HG03460 (cell line): ENCODE results near the gene HELZ2.
"Not testable (repeated sequence)": the region's sequence is repeated elsewhere in the genome, so short reads cannot be mapped to it uniquely, and the experiment has no call there.

Experiments used
- ATAC-seq: cut with Tn5 transposase; IDR thresholded peaks from one replicate; pipeline ENCODE4 v1.9.1; 2021; ENCODE audit not compliant: unreplicated experiment

The HELZ2 gene, protein sequence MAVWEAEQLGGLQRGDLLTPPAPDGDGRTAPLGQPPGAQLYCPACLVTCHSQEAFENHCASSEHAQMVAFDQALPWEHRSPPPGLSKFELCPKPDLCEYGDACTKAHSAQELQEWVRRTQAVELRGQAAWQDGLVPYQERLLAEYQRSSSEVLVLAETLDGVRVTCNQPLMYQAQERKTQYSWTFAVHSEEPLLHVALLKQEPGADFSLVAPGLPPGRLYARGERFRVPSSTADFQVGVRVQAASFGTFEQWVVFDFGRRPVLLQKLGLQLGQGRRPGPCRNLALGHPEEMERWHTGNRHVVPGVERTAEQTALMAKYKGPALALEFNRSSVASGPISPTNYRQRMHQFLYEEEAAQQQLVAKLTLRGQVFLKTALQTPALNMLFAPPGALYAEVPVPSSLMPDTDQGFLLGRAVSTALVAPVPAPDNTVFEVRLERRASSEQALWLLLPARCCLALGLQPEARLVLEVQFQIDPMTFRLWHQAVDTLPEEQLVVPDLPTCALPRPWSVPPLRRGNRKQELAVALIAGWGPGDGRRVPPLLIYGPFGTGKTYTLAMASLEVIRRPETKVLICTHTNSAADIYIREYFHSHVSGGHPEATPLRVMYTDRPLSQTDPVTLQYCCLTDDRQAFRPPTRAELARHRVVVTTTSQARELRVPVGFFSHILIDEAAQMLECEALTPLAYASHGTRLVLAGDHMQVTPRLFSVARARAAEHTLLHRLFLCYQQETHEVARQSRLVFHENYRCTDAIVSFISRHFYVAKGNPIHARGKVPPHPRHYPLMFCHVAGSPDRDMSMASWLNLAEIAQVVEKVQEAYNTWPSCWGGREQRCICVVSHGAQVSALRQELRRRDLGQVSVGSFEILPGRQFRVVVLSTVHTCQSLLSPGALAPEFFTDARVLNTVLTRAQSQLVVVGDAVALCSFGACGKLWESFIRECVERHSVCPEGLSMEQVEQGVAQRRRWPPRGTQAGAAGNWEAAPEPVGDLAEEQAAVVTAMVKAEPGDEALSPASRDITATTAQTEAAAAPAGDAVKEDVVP (N-terminal part only)

DNA sequence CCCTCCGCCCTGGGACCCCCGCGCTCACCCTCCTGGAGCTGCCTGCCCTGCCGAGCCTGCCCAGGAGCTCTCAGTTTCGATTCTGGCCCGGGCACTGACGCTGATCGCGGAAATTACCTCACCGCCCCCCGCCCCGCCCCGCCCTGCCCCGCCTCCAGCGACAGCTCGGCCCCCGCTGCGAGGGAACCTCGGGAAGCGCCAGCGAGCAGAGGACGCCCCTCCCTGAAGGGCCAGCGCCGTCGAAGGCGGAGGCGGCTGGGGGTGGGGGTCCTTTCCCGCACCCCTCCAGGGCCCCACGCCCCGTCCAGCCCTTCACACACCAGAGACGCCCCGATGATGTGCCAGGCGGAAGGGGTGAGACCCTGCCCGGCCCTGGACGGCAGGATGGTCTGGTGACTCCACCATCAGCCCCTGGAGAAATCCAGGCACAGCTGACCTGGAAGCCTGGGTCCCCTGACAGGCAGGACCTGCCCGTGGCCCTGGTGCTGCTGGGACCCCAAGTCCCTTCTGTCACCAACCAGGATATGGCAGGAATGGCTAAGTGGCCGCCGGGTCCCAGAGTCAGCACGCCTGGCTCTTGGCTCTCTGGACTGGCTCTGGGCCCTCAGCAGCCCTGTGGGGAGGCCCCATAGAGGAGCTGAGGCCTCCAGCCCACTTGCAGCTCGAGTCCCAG lies at the start of gene HELZ2:
HELZ2 (minus strand) TSS at position 84 of the 673 bp plus-strand sequence. CDS start 1,854 bp downstream, outside the sequence.
- no peak for ATAC-seq

DNA sequence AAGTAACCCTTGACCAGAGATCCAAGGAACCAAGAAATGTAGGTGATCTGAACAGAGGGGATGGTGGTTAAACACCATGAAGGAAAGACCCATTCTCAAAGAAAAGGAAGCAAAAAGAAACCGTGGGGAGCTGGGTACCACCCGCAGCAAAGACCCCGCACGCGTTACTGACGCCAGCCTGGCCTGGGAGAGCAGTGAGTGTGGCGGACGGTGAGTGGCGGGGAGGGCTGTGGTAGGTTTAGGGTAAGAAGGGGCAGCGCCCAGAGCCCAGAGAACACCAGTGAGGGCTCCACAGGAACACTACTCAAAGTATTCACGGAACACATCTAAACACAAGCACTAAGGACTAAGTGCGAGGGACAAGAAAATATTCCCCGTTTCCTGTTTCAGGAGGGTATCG lies 48.7 kb upstream of the HELZ2 start:
- no peak for ATAC-seq

DNA sequence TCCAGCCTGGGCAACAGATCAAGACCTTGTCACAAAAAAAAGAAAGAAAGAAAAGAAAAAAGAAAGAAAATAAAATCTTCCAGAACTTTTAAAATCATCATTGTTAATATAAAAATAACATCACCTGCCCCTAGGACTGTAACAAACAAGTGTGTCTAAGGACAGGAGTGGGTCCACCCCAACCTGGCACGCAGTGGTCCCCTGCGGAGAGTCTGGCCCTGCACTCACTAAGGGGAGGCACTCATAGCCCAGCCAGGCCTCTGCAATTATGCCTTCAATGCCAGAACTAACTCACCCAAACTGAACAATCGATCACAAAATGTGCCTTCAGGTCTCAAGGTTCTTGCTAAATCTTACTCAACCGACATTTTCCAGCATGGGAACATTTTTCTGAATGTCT lies 48.1 kb upstream of the HELZ2 start:
- no peak for ATAC-seq

DNA sequence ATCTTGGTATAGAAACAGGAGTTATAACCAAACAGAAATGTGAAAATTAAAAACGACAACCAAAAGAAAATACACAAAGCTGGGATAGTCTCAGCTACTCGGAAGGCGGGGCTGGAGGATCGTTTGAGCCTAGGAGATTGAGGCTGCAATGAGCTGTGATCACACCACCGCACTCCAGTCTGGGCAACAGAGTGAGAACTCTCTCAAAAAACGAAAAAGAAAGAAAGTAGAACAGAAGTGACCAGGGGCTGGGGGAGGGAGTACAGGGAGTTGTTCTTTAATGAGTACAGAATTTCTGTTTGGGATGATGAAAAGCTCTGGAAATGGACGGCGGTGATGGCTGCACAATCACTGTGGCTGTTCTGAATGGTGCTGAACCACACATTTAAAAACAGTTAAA lies 47.0 kb upstream of the HELZ2 start:
- ATAC-seq, result no peak

GRCh38 chr20:63619505-63619904 lies 45.5 kb upstream of the HELZ2 start:
- no peak for ATAC-seq

GRCh38 chr20:63619086-63619485 lies 45.0 kb upstream of the HELZ2 start:
- no peak for ATAC-seq

GRCh38 chr20:63618291-63618980 lies 44.4 kb upstream of the HELZ2 start:
- ATAC-seq, result no peak

GRCh38 chr20:63617876-63618265 lies 43.8 kb upstream of the HELZ2 start:
- ATAC-seq, result no peak

DNA sequence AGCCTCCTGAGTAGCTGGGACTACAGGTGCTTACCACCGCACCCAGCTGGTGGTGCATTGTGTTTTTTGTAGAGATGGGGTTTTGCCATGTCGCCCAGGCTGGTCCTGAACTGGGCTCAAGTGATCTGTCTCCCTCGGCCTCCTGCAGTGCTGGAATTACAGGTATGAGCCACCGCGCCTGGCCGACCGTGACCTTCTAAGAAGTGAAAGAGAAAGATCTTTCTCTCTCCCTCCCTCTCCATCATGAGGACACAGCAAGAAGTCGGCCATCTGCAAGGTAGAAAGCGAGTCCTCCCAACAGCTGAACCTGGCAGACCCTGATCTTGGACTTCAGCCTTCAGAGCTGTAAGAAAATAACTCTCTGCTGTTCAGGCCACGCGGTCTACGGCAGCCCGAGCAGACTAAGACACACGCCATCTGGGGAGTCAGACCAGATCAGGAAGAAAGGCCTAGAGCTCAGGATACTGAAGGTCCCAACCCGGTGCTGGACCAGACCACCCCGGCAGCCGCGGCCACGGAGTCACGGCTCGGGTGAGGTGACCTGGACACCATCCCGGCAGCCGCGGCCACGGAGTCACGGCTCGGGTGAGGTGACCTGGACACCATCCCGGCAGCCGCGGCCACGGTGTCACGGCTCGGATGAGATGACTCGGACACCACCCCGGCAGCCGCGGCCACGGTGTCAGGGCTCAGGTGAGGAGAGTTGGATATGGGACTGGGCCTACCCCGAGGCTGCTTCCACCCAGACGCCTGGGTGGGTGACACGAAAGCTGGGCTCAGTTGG lies 43.2 kb upstream of the HELZ2 start:
- ATAC-seq, result no peak

DNA sequence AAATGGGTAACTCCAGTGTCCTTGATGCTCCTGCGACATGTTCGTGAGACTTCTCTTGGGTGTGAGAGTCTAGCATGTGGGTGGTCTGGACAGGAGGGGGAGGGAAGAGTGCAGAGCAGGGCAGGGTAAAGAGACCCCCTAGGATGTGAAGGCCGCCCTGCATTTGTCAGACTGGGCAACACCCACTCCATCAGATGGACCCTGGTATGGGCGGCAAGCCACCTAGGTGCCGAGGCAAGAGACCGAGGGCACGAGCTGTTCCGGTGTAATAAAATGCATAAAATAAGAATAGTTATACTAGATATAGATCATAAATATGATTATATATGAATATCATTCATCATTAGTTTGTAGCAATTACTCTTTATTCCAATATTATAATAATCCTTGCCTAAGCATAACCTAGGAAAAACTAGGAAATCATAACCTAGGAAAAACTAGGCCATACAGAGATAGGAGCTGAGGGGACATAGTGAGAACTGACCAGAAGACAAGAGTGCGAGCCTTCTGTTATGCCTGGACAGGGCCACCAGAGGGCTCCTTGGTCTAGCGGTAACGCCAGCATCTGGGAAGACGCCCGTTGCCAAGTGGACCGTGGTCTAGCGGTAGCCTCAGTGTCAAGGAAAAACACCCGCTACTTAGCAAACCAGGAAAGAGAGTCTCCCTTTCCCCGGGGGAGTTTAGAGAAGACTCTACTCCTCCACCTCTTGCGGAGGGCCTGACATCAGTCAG lies 40.0 kb upstream of the HELZ2 start:
- ATAC-seq, result not testable (repeated sequence)

- no peak for ATAC-seq
These were observed 38.4 kb upstream of the HELZ2 start for GRCh38 chr20:63612276-63612931.

GRCh38 chr20:63611646-63612045 lies 37.6 kb upstream of the HELZ2 start:
- no peak for ATAC-seq

GRCh38 chr20:63610581-63611435 lies 36.8 kb upstream of the HELZ2 start:
- no peak for ATAC-seq

GRCh38 chr20:63606686-63607085 lies 32.6 kb upstream of the HELZ2 start:
- no peak for ATAC-seq

DNA sequence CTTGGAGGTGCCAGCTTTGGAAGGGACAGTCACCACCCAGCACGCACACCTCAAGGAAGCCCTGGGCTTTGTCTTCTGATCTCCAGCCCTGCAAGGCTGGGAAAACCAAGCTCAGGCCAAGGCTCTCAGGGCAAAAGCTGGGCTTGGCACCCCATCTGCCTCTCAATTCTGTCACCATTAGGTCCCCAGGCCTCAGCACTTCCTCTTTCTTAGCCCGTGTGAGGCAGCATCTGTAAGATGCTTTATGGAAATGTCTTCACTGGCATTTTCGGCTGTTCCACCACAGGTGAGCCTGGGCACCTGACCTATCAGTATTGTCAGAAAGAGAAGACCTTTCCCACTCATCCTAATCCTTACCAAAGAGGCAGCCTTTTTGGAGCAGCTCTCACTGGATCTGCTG lies 28.3 kb upstream of the HELZ2 start:
- ATAC-seq, result no peak

GRCh38 chr20:63601679-63602078 lies 27.6 kb upstream of the HELZ2 start:
- ATAC-seq, result not testable (repeated sequence)

GRCh38 chr20:63599396-63600050 lies 25.5 kb upstream of the HELZ2 start:
- ATAC-seq, result no peak
